ENCODE results near the gene KRTAP5-3.

- no peak for TF ChIP-seq POLR2AphosphoS5 (IDR thresholded peaks at IDR 0.05; ENCODE audit: low read depth, low read length)
- no peak for TF ChIP-seq REST (IDR thresholded peaks at IDR 0.05; ENCODE audit: insufficient read depth in 1 of 2, low read depth in 2 of 2, low read length in 2 of 2)
Observed at GRCh38 chr11:1656670-1657069, 48.4 kb upstream of the KRTAP5-3 start.
